Endothelial cell (in vitro differentiated cells): Measurements from ENCODE around the gene TOPBP1. TPM values are rescaled to one million over a fixed set of nuclear protein-coding genes. Genes with fewer than 3 reads are reported as not detected.

ENCODE experiments used
- DNase-seq: peaks from one replicate; pipeline ENCODE4 v3.0.0; 2021; ENCODE audit warnings: low spot score
- H3K27ac Mint-ChIP-seq: one replicate; pipeline ENCODE4 v1.8.0; 2021; ENCODE audit warnings: mixed read lengths, inconsistent platforms; ENCODE audit not compliant: unreplicated experiment
- H3K27me3 Mint-ChIP-seq: one replicate; pipeline ENCODE4 v1.8.0; 2021; ENCODE audit warnings: mild to moderate bottlenecking, moderate library complexity, mixed read lengths, inconsistent platforms; ENCODE audit not compliant: unreplicated experiment
- H3K36me3 Mint-ChIP-seq: one replicate; pipeline ENCODE4 v1.8.0; 2021; ENCODE audit warnings: mild to moderate bottlenecking, low read depth, mixed read lengths, inconsistent platforms; ENCODE audit not compliant: unreplicated experiment
- H3K4me1 Mint-ChIP-seq: one replicate; pipeline ENCODE4 v1.8.0; 2021; ENCODE audit warnings: mild to moderate bottlenecking, mixed read lengths, inconsistent platforms; ENCODE audit not compliant: unreplicated experiment
- H3K4me3 Mint-ChIP-seq: one replicate; pipeline ENCODE4 v1.8.0; 2021; ENCODE audit warnings: mild to moderate bottlenecking, mixed read lengths, inconsistent platforms; ENCODE audit not compliant: unreplicated experiment
- H3K9me3 Mint-ChIP-seq: one replicate; pipeline ENCODE4 v1.8.0; 2021; ENCODE audit warnings: mixed read lengths, inconsistent platforms; ENCODE audit not compliant: unreplicated experiment
- CTCF ChIP-seq: fragments of 200-600 bp; sonication (generic); IDR thresholded peaks from one replicate; pipeline ENCODE4 v1.5.0; 2021; ENCODE audit warnings: antibody characterized with exemption; ENCODE audit not compliant: unreplicated experiment
- total RNA-seq: library from RNA; stranded (reverse); fragmentation: NEBNext Ultra II Directional; extraction: Animal tissue kit (Norgen Biotek cat#: 25700); gene quantifications from one replicate; pipeline ENCODE4 v1.2.1, GENCODE V29; 2021; ENCODE audit not compliant: unreplicated experiment

TOPBP1 gene
- total RNA-seq, 1 donor from 2014 or later, result 43.2 TPM

- H3K9me3 Mint-ChIP-seq, result no peaks in the 10 kb centered on the region
- peaks cover 13% of the 10 kb centered on the region for H3K36me3 Mint-ChIP-seq
- H3K27ac Mint-ChIP-seq, result peak overlapping the region; percentile 98
- peaks cover 18% of the 10 kb centered on the region for H3K27me3 Mint-ChIP-seq
- H3K4me3 Mint-ChIP-seq, result peak overlapping the region; percentile 99
- H3K4me1 Mint-ChIP-seq, result peaks cover 37% of the 10 kb centered on the region
- DNase-seq, result peak; percentile 76
- no peak for TF ChIP-seq CTCF
Measured at GRCh38 chr3:133574260-133574881, 87.4 kb downstream of the TOPBP1 start.

- TF ChIP-seq CTCF, result no peak
- peak within 1 kb of the TSS; percentile 99 for H3K4me3 Mint-ChIP-seq
- peak within 1 kb of the TSS; percentile 98 for H3K27ac Mint-ChIP-seq
- peaks cover 37% of the 10 kb centered on the region for H3K4me1 Mint-ChIP-seq
- peaks cover 18% of the 10 kb centered on the region for H3K27me3 Mint-ChIP-seq
- H3K36me3 Mint-ChIP-seq, result peaks cover 13% of the 10 kb centered on the region
- H3K9me3 Mint-ChIP-seq, result no peaks in the 10 kb centered on the region
- peak; percentile 77 for DNase-seq
Measured at GRCh38 chr3:133573629-133574194, 88.0 kb downstream of the TOPBP1 start, which contains the start of gene CDV3. CDV3 (plus strand) TSS chr3:133573686; CDS start chr3:133574045, 359 bp downstream.

- H3K27ac Mint-ChIP-seq, result peak overlapping the region; percentile 96
- H3K27me3 Mint-ChIP-seq, result peaks cover 18% of the 10 kb centered on the region
- H3K9me3 Mint-ChIP-seq, result no peaks in the 10 kb centered on the region
- H3K4me1 Mint-ChIP-seq, result peaks cover 37% of the 10 kb centered on the region
- no peak for TF ChIP-seq CTCF
- H3K4me3 Mint-ChIP-seq, result peak overlapping the region; percentile 85
- H3K36me3 Mint-ChIP-seq, result peaks cover 13% of the 10 kb centered on the region
- peak; percentile 99 for DNase-seq
Measured at GRCh38 chr3:133573054-133573628, 88.6 kb downstream of the TOPBP1 start.

GRCh38 chr3:133572158-133573053 is 89.3 kb downstream of the TOPBP1 start:
- peaks cover 37% of the 10 kb centered on the region for H3K4me1 Mint-ChIP-seq
- TF ChIP-seq CTCF, result no peak

More at GRCh38 chr3:133572158-133573053, 89.3 kb downstream of the TOPBP1 start:
- H3K9me3 Mint-ChIP-seq, result no peaks in the 10 kb centered on the region
- H3K36me3 Mint-ChIP-seq, result peaks cover 10% of the 10 kb centered on the region
- peak overlapping the region; percentile 85 for H3K4me3 Mint-ChIP-seq
- DNase-seq, result no peak
- peak overlapping the region; percentile 96 for H3K27ac Mint-ChIP-seq
- peaks cover 18% of the 10 kb centered on the region for H3K27me3 Mint-ChIP-seq
